Ishikawa (cell line): Measurements from ENCODE around the gene ELOVL7.

Source experiments
- CEBPB ChIP-seq: IDR thresholded peaks from 2 replicates; pipeline ENCODE4 v1.6.1; 2012
- CREB1 ChIP-seq: IDR thresholded peaks from 2 replicates; pipeline ENCODE4 v1.6.1; 2012; ENCODE audit warnings: low read depth
- EGR1 ChIP-seq: IDR thresholded peaks from 2 replicates; pipeline ENCODE4 v1.6.1; 2012
- EP300 ChIP-seq: IDR thresholded peaks from 2 replicates; pipeline ENCODE4 v1.6.1; 2012; ENCODE audit warnings: borderline replicate concordance
- FOXM1 ChIP-seq: IDR thresholded peaks from 2 replicates; pipeline ENCODE4 v1.6.1; 2012; ENCODE audit warnings: low read depth, borderline replicate concordance
- MAX ChIP-seq: IDR thresholded peaks from 2 replicates; pipeline ENCODE4 v1.6.1; 2012
- NFIC ChIP-seq: IDR thresholded peaks from 2 replicates; pipeline ENCODE4 v1.6.1; 2012
- RAD21 ChIP-seq: IDR thresholded peaks from 2 replicates; pipeline ENCODE4 v1.6.1; 2012; ENCODE audit warnings: low read depth
- REST ChIP-seq: IDR thresholded peaks from 2 replicates; pipeline ENCODE4 v1.6.1; 2012; ENCODE audit warnings: low read depth, mild to moderate bottlenecking
- TAF1 ChIP-seq: IDR thresholded peaks from 2 replicates; pipeline ENCODE4 v1.6.1; 2012; ENCODE audit warnings: low read depth, mild to moderate bottlenecking
- TCF12 ChIP-seq: IDR thresholded peaks from 2 replicates; pipeline ENCODE4 v1.6.1; 2012; ENCODE audit warnings: low read depth
- TEAD4 ChIP-seq: IDR thresholded peaks from 2 replicates; pipeline ENCODE4 v1.6.1; 2012
- USF1 ChIP-seq: IDR thresholded peaks from 2 replicates; pipeline ENCODE4 v1.6.1; 2012
- YY1 ChIP-seq: IDR thresholded peaks from 2 replicates; pipeline ENCODE4 v1.6.1; 2012; ENCODE audit warnings: low read depth
- ZBTB7A ChIP-seq: IDR thresholded peaks from 2 replicates; pipeline ENCODE4 v1.6.1; 2012; ENCODE audit warnings: low read depth

The ELOVL7 gene

GRCh38 chr5:60802986-60803385, 41.1 kb downstream of the ELOVL7 start:
- TF ChIP-seq EP300 = no peak
- TF ChIP-seq ZBTB7A = no peak
- no peak for TF ChIP-seq MAX
- no peak for TF ChIP-seq USF1
- TF ChIP-seq RAD21 = no peak
- TF ChIP-seq FOXM1 = no peak
- TF ChIP-seq TAF1 = no peak
- TF ChIP-seq CREB1 = no peak
- TF ChIP-seq CEBPB = no peak
- TF ChIP-seq TEAD4 = no peak
- no peak for TF ChIP-seq NFIC
- TF ChIP-seq TCF12 = no peak
- TF ChIP-seq EGR1 = no peak

- no peak for TF ChIP-seq ZBTB7A
- no peak for TF ChIP-seq TEAD4
- no peak for TF ChIP-seq EP300
- no peak for TF ChIP-seq CEBPB
- no peak for TF ChIP-seq REST
- TF ChIP-seq NFIC = no peak
- no peak for TF ChIP-seq TCF12
- TF ChIP-seq TAF1 = no peak
- no peak for TF ChIP-seq EGR1
- no peak for TF ChIP-seq MAX
- TF ChIP-seq USF1 = no peak
Observed at GRCh38 chr5:60802226-60802625, 41.8 kb downstream of the ELOVL7 start.

- TF ChIP-seq ZBTB7A = no peak
Observed at GRCh38 chr5:60797482-60798153, 46.5 kb downstream of the ELOVL7 start.

GRCh38 chr5:60794691-60795090, 49.4 kb downstream of the ELOVL7 start:
- TF ChIP-seq CEBPB (no peak), YY1 (no peak), REST (no peak), NFIC (no peak), EP300 (no peak), RAD21 (no peak), TCF12 (no peak)

- TF ChIP-seq MAX (no peak), CEBPB (no peak), TEAD4 (no peak), REST (no peak), EGR1 (no peak), USF1 (no peak), YY1 (no peak), FOXM1 (no peak), TCF12 (no peak), CREB1 (no peak), ZBTB7A (no peak), EP300 (no peak), TAF1 (no peak), RAD21 (no peak)
Observed at GRCh38 chr5:60792438-60792837, 51.6 kb downstream of the ELOVL7 start.
